SK-N-SH treated with all-trans-retinoic acid at 6 μM for 48 hours (cell line): Measurements from ENCODE around the gene WASL.

ENCODE experiments used
- POU6F1 ChIP-seq: fragments of 250-450 bp; sonication (Bioruptor Pico); IDR thresholded peaks from 2 replicates; pipeline ENCODE4 v1.8.0; 2021; ENCODE audit warnings: low read depth, mild to moderate bottlenecking, moderate library complexity, borderline replicate concordance
- RARB ChIP-seq: fragments of 250-450 bp; sonication (Bioruptor Pico); IDR thresholded peaks from 2 replicates; pipeline ENCODE4 v1.8.0; 2021; ENCODE audit warnings: mild to moderate bottlenecking, moderate library complexity

- TF ChIP-seq RARB (CRISPR knock-in tag) (no peak), POU6F1 (CRISPR knock-in tag) (no peak)
Observed at GRCh38 chr7:123751821-123752220, 3.0 kb upstream of the WASL start.
